Adrenal gland (tissue), 5 donors: ENCODE measurements around the gene C1orf56.

Experiments
- CTCF ChIP-seq, 6 experiments: fragments of 450-650 bp in 4 of 6; fragments of 200-600 bp in 2 of 6; sonication (generic) in 1 of 6; IDR thresholded peaks; 1 replicate in 5 of 6; 2 replicates in 1 of 6; pipeline versions ENCODE4 v1.5.1 to v1.8.0; 2016 to 2021; ENCODE audit warnings: antibody characterized with exemption in 6 of 6, mild to moderate bottlenecking in 2 of 6, moderate library complexity in 1 of 6
- POLR2A ChIP-seq, 2 donors: fragments of 450-650 bp; IDR thresholded peaks; one replicate each; pipeline ENCODE4 v1.6.1; 2017; ENCODE audit warnings: antibody characterized with exemption in 2 of 2, mild to moderate bottlenecking in 2 of 2, moderate library complexity in 1 of 2
- donor health status: DM: no; HTN: no; CAD: no.

- TF ChIP-seq CTCF (IDR thresholded peaks at IDR 0.05) (no peak), POLR2A (IDR thresholded peaks at IDR 0.05) (no peak)
Observed at GRCh38 chr1:151050051-151050688, 2.6 kb downstream of the C1orf56 start.
